Upper lobe of left lung (tissue), 4 donors: ENCODE measurements around the gene CRTC3.

Experiments used
- CTCF ChIP-seq, 6 experiments: fragments of 450-650 bp in 4 of 6; fragments of 200-600 bp in 2 of 6; sonication (generic) in 2 of 6; IDR thresholded peaks; one replicate each; pipeline ENCODE4 v1.5.1; 2016 to 2019; ENCODE audit warnings: antibody characterized with exemption in 6 of 6
- EP300 ChIP-seq, 4 donors: sonication (generic); formaldehyde crosslinking; IDR thresholded peaks; one replicate each; pipeline ENCODE4 v1.5.1; 2017; ENCODE audit warnings: antibody characterized with exemption in 4 of 4, control low read depth in 2 of 4
- POLR2A ChIP-seq, 4 donors: fragments of 450-650 bp; IDR thresholded peaks; one replicate each; pipeline ENCODE4 v1.5.1; 2016 to 2017; ENCODE audit warnings: antibody characterized with exemption in 4 of 4, mild to moderate bottlenecking in 2 of 4
- POLR2AphosphoS5 ChIP-seq, 2 donors: sonication (generic); formaldehyde crosslinking; IDR thresholded peaks; one replicate each; pipeline ENCODE4 v1.5.1; 2017; ENCODE audit warnings: antibody characterized with exemption in 2 of 2

GRCh38 chr15:90665288-90666134 is 135.8 kb downstream of the CRTC3 start:
- TF ChIP-seq CTCF (IDR thresholded peaks at IDR 0.05) = peak in 1 of 6 experiments; percentile 19
- peak in 3 of 4 donors; percentile 57 to 82 (median 63) for TF ChIP-seq POLR2A (IDR thresholded peaks at IDR 0.05)
- TF ChIP-seq EP300 (IDR thresholded peaks at IDR 0.05) = no peak
- TF ChIP-seq POLR2AphosphoS5 (IDR thresholded peaks at IDR 0.05) = peak; percentile 40 to 61
